Sigmoid colon (tissue), 7 donors: Measurements from ENCODE around the gene S100A13. TPM values are rescaled to one million over a fixed set of nuclear protein-coding genes. Genes with fewer than 3 reads are reported as not detected.
A peak's percentile ranks its signal among the peaks of the same experiment; 100 is the strongest.

ENCODE experiments used
- DNase-seq: peaks from one replicate; pipeline ENCODE4 v3.0.0-alpha.2; 2019
- H3K27ac ChIP-seq, 4 donors: fragments of 200-600 bp; sonication (generic); one replicate each; pipeline ENCODE4 v1.5.1; 2016 to 2019; ENCODE audit warnings: mild to moderate bottlenecking in 1 of 4
- H3K27me3 ChIP-seq, 3 donors: fragments of 200-600 bp; sonication (generic); one replicate each; pipeline ENCODE4 v1.5.1; 2019; ENCODE audit warnings: mild to moderate bottlenecking in 1 of 3
- H3K36me3 ChIP-seq, 4 donors: fragments of 200-600 bp; sonication (generic); one replicate each; pipeline ENCODE4 v1.5.1; 2016 to 2019
- H3K4me1 ChIP-seq, 4 donors: fragments of 200-600 bp; sonication (generic); one replicate each; pipeline ENCODE4 v1.5.1; 2017 to 2019
- H3K4me3 ChIP-seq, 4 donors: fragments of 200-600 bp; sonication (generic); one replicate each; pipeline ENCODE4 v1.5.1; 2017 to 2019; ENCODE audit warnings: mild to moderate bottlenecking in 2 of 4, moderate library complexity in 1 of 4
- H3K9me3 ChIP-seq, 4 donors: fragments of 200-600 bp in 3 of 4; sonication (generic) in 3 of 4; one replicate each; pipeline versions ENCODE4 v1.5.1 to v1.6.1; 2013 to 2019
- CTCF ChIP-seq, 4 experiments: fragments of 450-650 bp in 3 of 4; fragments of 200-600 bp in 1 of 4; IDR thresholded peaks; one replicate each; pipeline ENCODE4 v1.5.1; 2016 to 2019; ENCODE audit warnings: antibody characterized with exemption in 4 of 4, mild to moderate bottlenecking in 3 of 4, moderate library complexity in 2 of 4
- EP300 ChIP-seq, 4 donors: sonication (generic); formaldehyde crosslinking; IDR thresholded peaks; one replicate each; pipeline ENCODE4 v1.6.1; 2017; ENCODE audit warnings: antibody characterized with exemption in 4 of 4
- POLR2A ChIP-seq, 2 donors: fragments of 450-650 bp; IDR thresholded peaks; one replicate each; pipeline ENCODE4 v1.6.1; 2016; ENCODE audit warnings: antibody characterized with exemption in 2 of 2, mild to moderate bottlenecking in 2 of 2, moderate library complexity in 2 of 2
- POLR2AphosphoS5 ChIP-seq, 4 donors: sonication (generic); formaldehyde crosslinking; IDR thresholded peaks; one replicate each; pipeline ENCODE4 v1.6.1; 2017; ENCODE audit warnings: antibody characterized with exemption in 4 of 4
- WGBS, 2 donors: extraction: QIAGEN DNeasy Blood & Tissue Kit; methylation state at CpG; one replicate each; pipeline ENCODE4 v1.1.7; 2013; 5-methylcytosine and 5-hydroxymethylcytosine counted together
- intact Hi-C: fragments of 100-400 bp; cut with DNase I; formaldehyde crosslinking; loops from one replicate; pipeline ENCODE4 v1.15.1; 2023
- polyA plus RNA-seq, 3 donors: library from polyadenylated mRNA; stranded (reverse); fragments of 200-250 nt; gene quantifications; one replicate each; pipeline ENCODE4 v1.2.3, GENCODE V29; 2013
- total RNA-seq, 4 donors: library from RNA; depleted of rRNA; stranded (reverse); fragments of >200 nt; gene quantifications; one replicate each; pipeline ENCODE4 v1.1.0, GENCODE V29; 2016
- donor health status: healthy with polysubstance abuse.
- donor health status: Bipolar disorder and iron deficiency.
- donor health status: healthy.

The S100A13 gene
- total and polyA plus RNA-seq, 7 donors: 86.3 to 305 (median 276) TPM

- H3K36me3 ChIP-seq: peaks cover 0 to 26% (median 10%) of the 10 kb centered on the region in 4 donors
- peak overlapping the region in 3 of 4 donors; percentile 5 to 10 (median 7) for H3K27ac ChIP-seq
- no peak overlapping the region for H3K4me3 ChIP-seq
- peak; percentile 64 for DNase-seq
- intact Hi-C loops: loop anchor here (2.0 to 5.0 kb wide), 2 partner anchors 44 to 105 kb away; no protein-coding TSS in a partner anchor
- no peaks in the 10 kb centered on the region for H3K27me3 ChIP-seq
- no peaks in the 10 kb centered on the region for H3K9me3 ChIP-seq
- peaks cover 0 to 24% (median 16%) of the 10 kb centered on the region in 4 donors for H3K4me1 ChIP-seq
- TF ChIP-seq CTCF (IDR thresholded peaks at IDR 0.05) (no peak), POLR2AphosphoS5 (IDR thresholded peaks at IDR 0.05) (no peak), EP300 (IDR thresholded peaks at IDR 0.05) (no peak), POLR2A (IDR thresholded peaks at IDR 0.05) (no peak)
- 66 to 74% methylated on average over 5 of the region's 5 CpGs for WGBS, 2 donors
These were observed 10.4 kb downstream of the S100A13 start for GRCh38 chr1:153616917-153617311.

- intact Hi-C loops: loop anchor here (2.0 to 5.0 kb wide), 2 partner anchors 44 to 104 kb away; no protein-coding TSS in a partner anchor
- Histone ChIP-seq H3K36me3 (peaks cover 0 to 25% (median 10%) of the 10 kb centered on the region in 4 donors), H3K4me3 (no peak within 1 kb of the TSS), H3K4me1 (peaks cover 0 to 30% (median 22%) of the 10 kb centered on the region in 4 donors), H3K9me3 (no peaks in the 10 kb centered on the region), H3K27ac (peak within 1 kb of the TSS in 3 of 4 donors; percentile 7 to 13 (median 10)), H3K27me3 (no peaks in the 10 kb centered on the region)
- no peak for DNase-seq
- TF ChIP-seq POLR2A (IDR thresholded peaks at IDR 0.05) (peak in 1 of 2 donors; percentile 41), CTCF (IDR thresholded peaks at IDR 0.05) (no peak), EP300 (IDR thresholded peaks at IDR 0.05) (no peak), POLR2AphosphoS5 (IDR thresholded peaks at IDR 0.05) (peak in 1 of 4 donors; percentile 24)
- 15 to 59% methylated on average over 10 of the region's 10 CpGs for WGBS, 2 donors
These were observed 11.0 kb downstream of the S100A13 start, which contains the start of gene S100A14 for GRCh38 chr1:153616144-153616916. TSS of gene S100A14 (minus strand) at chr1:153616325. CDS start at chr1:153615858, 467 bp downstream.

GRCh38 chr1:153615406-153615805, 11.9 kb downstream of the S100A13 start:
- Histone ChIP-seq H3K4me1 (peaks cover 0 to 39% (median 31%) of the 10 kb centered on the region in 4 donors), H3K4me3 (no peak overlapping the region), H3K27me3 (no peaks in the 10 kb centered on the region), H3K9me3 (no peaks in the 10 kb centered on the region), H3K36me3 (peaks cover 0 to 22% (median 10%) of the 10 kb centered on the region in 4 donors), H3K27ac (no peak overlapping the region)
- WGBS, 2 donors: 49 to 82% methylated on average over 2 of the region's 2 CpGs
- no peak for DNase-seq
- no peak for TF ChIP-seq POLR2A (IDR thresholded peaks at IDR 0.05)
- no peak for TF ChIP-seq POLR2AphosphoS5 (IDR thresholded peaks at IDR 0.05)
- no peak for TF ChIP-seq CTCF (IDR thresholded peaks at IDR 0.05)
- no peak for TF ChIP-seq EP300 (IDR thresholded peaks at IDR 0.05)
- intact Hi-C loops: loop anchor here (5.0 kb wide), 1 partner anchor 103 kb away; no protein-coding TSS in a partner anchor

GRCh38 chr1:153614906-153615305, 12.4 kb downstream of the S100A13 start:
- Histone ChIP-seq H3K4me3 (no peak overlapping the region), H3K36me3 (peaks cover 0 to 17% (median 10%) of the 10 kb centered on the region in 4 donors), H3K27me3 (no peaks in the 10 kb centered on the region), H3K4me1 (peaks cover 0 to 44% (median 36%) of the 10 kb centered on the region in 4 donors), H3K27ac (no peak overlapping the region), H3K9me3 (no peaks in the 10 kb centered on the region)
- no peak for DNase-seq
- intact Hi-C loops: loop anchor here (5.0 kb wide), 2 partner anchors 83 to 103 kb away; no protein-coding TSS in a partner anchor
- WGBS, 2 donors: 90 to 92% methylated on average over 7 of the region's 7 CpGs
- TF ChIP-seq CTCF (IDR thresholded peaks at IDR 0.05): no peak
- no peak for TF ChIP-seq POLR2A (IDR thresholded peaks at IDR 0.05)
- no peak for TF ChIP-seq POLR2AphosphoS5 (IDR thresholded peaks at IDR 0.05)
